Tibial nerve (tissue), 4 donors: ENCODE data around the gene TUBG2. TPM values are rescaled to one million over a fixed set of nuclear protein-coding genes. Genes with fewer than 3 reads are reported as not detected.

Experiments used
- DNase-seq, 2 donors: peaks; one replicate each; pipeline ENCODE4 v3.0.0-alpha.2; 2019; ENCODE audit warnings: low spot score in 2 of 2
- H3K27ac ChIP-seq, 4 donors: fragments of 200-600 bp; sonication (generic) in 3 of 4; one replicate each; pipeline ENCODE4 v1.5.1; 2017 to 2019; ENCODE audit warnings: mild to moderate bottlenecking in 1 of 4
- H3K27me3 ChIP-seq, 2 donors: fragments of 200-600 bp; sonication (generic) in 1 of 2; one replicate each; pipeline versions ENCODE4 v1.5.1 to v1.6.0; 2017 to 2019
- H3K36me3 ChIP-seq, 3 donors: fragments of 200-600 bp; sonication (generic); one replicate each; pipeline ENCODE4 v1.5.1; 2018 to 2019
- H3K4me1 ChIP-seq, 4 donors: fragments of 200-600 bp; sonication (generic) in 3 of 4; one replicate each; pipeline ENCODE4 v1.5.1; 2017 to 2019
- H3K4me3 ChIP-seq, 4 donors: fragments of 200-600 bp; sonication (generic) in 3 of 4; one replicate each; pipeline ENCODE4 v1.5.1; 2017 to 2019; ENCODE audit warnings: mild to moderate bottlenecking in 1 of 4, moderate library complexity in 1 of 4
- H3K9me3 ChIP-seq, 4 donors: fragments of 200-600 bp; sonication (generic) in 3 of 4; one replicate each; pipeline ENCODE4 v1.5.1; 2017 to 2019
- CTCF ChIP-seq, 5 experiments: fragments of 200-600 bp in 3 of 5; fragments of 450-650 bp in 2 of 5; sonication (generic) in 3 of 5; IDR thresholded peaks; one replicate each; pipeline ENCODE4 v1.5.1; 2016 to 2019; ENCODE audit warnings: antibody characterized with exemption in 5 of 5, mild to moderate bottlenecking in 3 of 5, moderate library complexity in 2 of 5
- EP300 ChIP-seq, 2 donors: sonication (generic); formaldehyde crosslinking; IDR thresholded peaks; one replicate each; pipeline ENCODE4 v1.6.1; 2017; ENCODE audit warnings: antibody characterized with exemption in 2 of 2, mild to moderate bottlenecking in 1 of 2
- POLR2A ChIP-seq, 2 donors: fragments of 450-650 bp; IDR thresholded peaks; one replicate each; pipeline ENCODE4 v1.6.1; 2017; ENCODE audit warnings: antibody characterized with exemption in 2 of 2, mild to moderate bottlenecking in 2 of 2, moderate library complexity in 2 of 2
- WGBS, 2 donors: methylation state at CpG; one replicate each; pipeline ENCODE4 v1.1.5; 2018; 5-methylcytosine and 5-hydroxymethylcytosine counted together
- small RNA-seq: library from RNA; depleted of rRNA; stranded (forward); fragments of <200 nt; gene quantifications from one replicate; pipeline ENCODE3, GENCODE V24; 2016
- total RNA-seq, 4 donors: library from RNA; depleted of rRNA; stranded (reverse); fragments of >200 nt; gene quantifications; one replicate each; pipeline ENCODE4 v1.1.0, GENCODE V29; 2016

TUBG2 gene
- total RNA-seq, 4 donors from 2014 or later, result 48.2 to 92.4 (median 77.6) TPM

GRCh38 chr17:42708588-42708987 lies 49.5 kb downstream of the TUBG2 start:
- no peak overlapping the region for H3K27ac ChIP-seq
- TF ChIP-seq POLR2A (IDR thresholded peaks at IDR 0.05), result no peak
- no peak for TF ChIP-seq CTCF (IDR thresholded peaks at IDR 0.05)
- no peak for TF ChIP-seq EP300 (IDR thresholded peaks at IDR 0.05)
- 90 to 98% methylated on average over 3 of the region's 3 CpGs for WGBS, 2 donors
- H3K4me3 ChIP-seq, result no peak overlapping the region
- H3K27me3 ChIP-seq, result no peaks in the 10 kb centered on the region
- H3K4me1 ChIP-seq, result no peaks in the 10 kb centered on the region
- DNase-seq, result no peak
- no peaks in the 10 kb centered on the region for H3K9me3 ChIP-seq
- peaks cover 10 to 100% (median 30%) of the 10 kb centered on the region in 3 donors for H3K36me3 ChIP-seq

- Histone ChIP-seq H3K4me1 (no peaks in the 10 kb centered on the region), H3K4me3 (no peak overlapping the region), H3K27ac (peak overlapping the region in 1 of 4 donors; percentile 23), H3K36me3 (peaks cover 7 to 100% (median 36%) of the 10 kb centered on the region in 3 donors), H3K9me3 (no peaks in the 10 kb centered on the region), H3K27me3 (no peaks in the 10 kb centered on the region)
- no peak for DNase-seq
- TF ChIP-seq CTCF (IDR thresholded peaks at IDR 0.05) (no peak), POLR2A (IDR thresholded peaks at IDR 0.05) (no peak), EP300 (IDR thresholded peaks at IDR 0.05) (no peak)
- 66 to 77% methylated on average over 2 of the region's 2 CpGs for WGBS, 2 donors
Observed at GRCh38 chr17:42709561-42709960, 50.5 kb downstream of the TUBG2 start.

Small RNA genes lying within 50 kb of the gene (small RNA-seq; reads per million reads assigned to genes)
- 0.38 reads per million for gene MIR6780A

Other genes with a start within 250 kb of the TUBG2 start
- gene CAVIN1, start 236.0 kb upstream of the TUBG2 start, total RNA-seq, result 100 to 1,000 TPM; 441 to 784 (median 706) TPM
- 100 to 1,000 TPM in 1 of 4 donors, 10 to 100 TPM in 3; 81.6 to 126 (median 96.6) TPM for gene ATP6V0A1, start 200.4 kb upstream of the TUBG2 start, total RNA-seq
- gene NAGLU, start 123.0 kb upstream of the TUBG2 start, total RNA-seq, result 100 to 1,000 TPM in 1 of 4 donors, 10 to 100 TPM in 3; 52.3 to 115 (median 67.3) TPM
- 1 to 10 TPM in 3 of 4 donors, under 1 TPM in 1; 0.78 to 4.4 (median 3.7) TPM for gene HSD17B1, start 106.4 kb upstream of the TUBG2 start, total RNA-seq
- gene COASY, start 97.1 kb upstream of the TUBG2 start, total RNA-seq, result 10 to 100 TPM; 22.9 to 33.9 (median 25.5) TPM
- 10 to 100 TPM; 31.8 to 44.4 (median 39.1) TPM for gene MLX, start 92.2 kb upstream of the TUBG2 start, total RNA-seq
- gene PSMC3IP, start 81.6 kb upstream of the TUBG2 start, total RNA-seq, result 1 to 10 TPM; 4.9 to 9.0 (median 7.4) TPM
- 10 to 100 TPM; 43.1 to 61.8 (median 57.7) TPM for gene RETREG3, start 49.9 kb upstream of the TUBG2 start, total RNA-seq
- 10 to 100 TPM; 15.3 to 45.6 (median 21.6) TPM for gene TUBG1, start 49.6 kb upstream of the TUBG2 start, total RNA-seq
- 10 to 100 TPM; 32.4 to 57.7 (median 46.1) TPM for gene PLEKHH3, start 17.7 kb downstream of the TUBG2 start, total RNA-seq
- gene CCR10, start 22.6 kb downstream of the TUBG2 start, total RNA-seq, result 10 to 100 TPM in 1 of 4 donors, 1 to 10 TPM in 3; 3.7 to 11.1 (median 7.1) TPM
- 10 to 100 TPM in 2 of 4 donors, 1 to 10 TPM in 2; 6.3 to 21.0 (median 12.6) TPM for gene CNTNAP1, start 23.2 kb downstream of the TUBG2 start, total RNA-seq
- 100 to 1,000 TPM in 2 of 4 donors, 10 to 100 TPM in 2; 73.8 to 128 (median 109) TPM for gene EZH1, start 85.8 kb downstream of the TUBG2 start, total RNA-seq
- gene RAMP2, start 101.9 kb downstream of the TUBG2 start, total RNA-seq, result 100 to 1,000 TPM in 1 of 4 donors, 10 to 100 TPM in 3; 32.6 to 113 (median 51.4) TPM
- 10 to 100 TPM; 24.5 to 44.7 (median 38.2) TPM for gene VPS25, start 114.2 kb downstream of the TUBG2 start, total RNA-seq
- 10 to 100 TPM in 2 of 4 donors, 1 to 10 TPM in 2; 3.6 to 15.6 (median 9.1) TPM for gene WNK4, start 121.3 kb downstream of the TUBG2 start, total RNA-seq
- 10 to 100 TPM; 58.2 to 91.7 (median 62.6) TPM for gene COA3, start 139.4 kb downstream of the TUBG2 start, total RNA-seq
- gene CNTD1, start 139.6 kb downstream of the TUBG2 start, total RNA-seq, result under 1 TPM in 1 of 4 donors, not detected in 3; 0.22 TPM
- 100 to 1,000 TPM in 1 of 4 donors, 10 to 100 TPM in 3; 76.7 to 104 (median 80.4) TPM for gene BECN1, start 165.0 kb downstream of the TUBG2 start, total RNA-seq
- gene PSME3, start 174.1 kb downstream of the TUBG2 start, total RNA-seq, result 10 to 100 TPM; 42.2 to 86.7 (median 53.7) TPM
- 1 to 10 TPM; 2.0 to 3.3 (median 3.0) TPM for gene AOC2, start 185.3 kb downstream of the TUBG2 start, total RNA-seq
- 10 to 100 TPM; 49.0 to 74.1 (median 53.0) TPM for gene AOC3, start 191.9 kb downstream of the TUBG2 start, total RNA-seq
- gene G6PC1, start 241.5 kb downstream of the TUBG2 start, total RNA-seq, result not detected